GM12891 (cell line): Measurements from ENCODE around the gene YPEL2.

Source experiments
- PAX5 ChIP-seq: IDR thresholded peaks from 2 replicates; pipeline ENCODE4 v1.6.1; 2011; ENCODE audit warnings: low read length, moderate library complexity, mild to moderate bottlenecking; ENCODE audit not compliant: insufficient read depth, severe bottlenecking
- POLR2A ChIP-seq: IDR thresholded peaks from 2 replicates; pipeline ENCODE4 v1.6.1; 2011; ENCODE audit warnings: low read depth, low read length, control low read depth
- POLR2AphosphoS5 ChIP-seq: IDR thresholded peaks from 2 replicates; pipeline ENCODE4 v1.6.1; 2011; ENCODE audit warnings: low read depth, low read length, control low read depth
- POU2F2 ChIP-seq: IDR thresholded peaks from 2 replicates; pipeline ENCODE4 v1.6.1; 2011; ENCODE audit warnings: low read depth, mild to moderate bottlenecking, control low read depth, low read length, moderate library complexity
- SPI1 ChIP-seq: IDR thresholded peaks from 2 replicates; pipeline ENCODE4 v1.6.1; 2011; ENCODE audit warnings: low read depth, low read length, control low read depth
- TAF1 ChIP-seq: IDR thresholded peaks from 2 replicates; pipeline ENCODE4 v1.6.1; 2011; ENCODE audit warnings: low read depth, low read length, control low read depth

GRCh38 chr17:59396134-59396826 lies 64.8 kb downstream of the YPEL2 start:
- TF ChIP-seq TAF1 (no peak), PAX5 (no peak), POLR2AphosphoS5 (no peak), POLR2A (no peak), SPI1 (no peak), POU2F2 (no peak)
